ENCODE results near the gene MED26. TPM values are rescaled to one million over a fixed set of nuclear protein-coding genes. Genes with fewer than 3 reads are reported as not detected.

The MED26 gene
- total RNA-seq, 1 donor from 2014 or later: 7.3 TPM

DNA sequence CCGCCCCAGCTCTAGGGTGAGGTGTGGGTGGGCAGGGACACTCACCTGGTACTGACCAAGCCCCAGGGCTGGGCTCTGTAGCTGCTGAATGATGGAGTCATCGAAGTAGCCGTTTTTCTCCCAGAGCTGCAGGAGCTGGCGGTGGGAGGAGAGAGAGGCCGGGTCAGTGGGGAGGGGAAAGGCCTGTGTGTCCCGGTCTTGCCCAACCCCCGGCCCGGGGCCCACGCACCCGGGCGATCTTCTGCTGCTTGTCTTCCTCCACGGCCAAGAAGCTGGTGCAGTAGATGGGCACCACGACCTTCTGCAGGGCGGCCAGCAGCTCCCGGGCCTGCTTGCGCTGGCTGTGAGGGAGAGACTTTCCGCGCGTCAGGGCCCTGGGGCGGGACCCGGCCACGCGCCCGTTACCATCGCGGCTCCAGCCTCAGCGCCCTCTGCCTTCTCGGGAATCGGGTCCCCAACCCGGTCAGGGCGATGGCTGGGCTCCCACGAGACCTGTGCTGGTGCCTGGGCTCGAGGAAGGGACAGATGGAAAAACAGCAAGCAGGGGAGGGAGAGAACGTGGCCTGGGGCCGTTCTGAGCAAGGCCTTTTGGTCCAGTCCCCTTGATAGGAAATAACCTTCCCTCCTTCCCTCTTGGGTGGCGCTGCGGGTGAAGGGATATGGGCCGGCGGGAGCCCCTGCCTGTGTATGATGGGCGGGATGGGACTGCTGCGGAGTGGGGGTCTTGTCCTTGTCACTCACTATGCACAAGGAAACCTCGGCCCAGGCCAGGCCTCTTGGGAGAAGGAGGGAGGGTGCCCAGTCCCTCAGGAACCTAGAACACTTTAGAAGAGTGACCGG lies 97.2 kb downstream of the MED26 start:
- H3K4me3 ChIP-seq (ENCODE audit: low read depth, low read length): no peak overlapping the region
- TF ChIP-seq, protein P1, sequence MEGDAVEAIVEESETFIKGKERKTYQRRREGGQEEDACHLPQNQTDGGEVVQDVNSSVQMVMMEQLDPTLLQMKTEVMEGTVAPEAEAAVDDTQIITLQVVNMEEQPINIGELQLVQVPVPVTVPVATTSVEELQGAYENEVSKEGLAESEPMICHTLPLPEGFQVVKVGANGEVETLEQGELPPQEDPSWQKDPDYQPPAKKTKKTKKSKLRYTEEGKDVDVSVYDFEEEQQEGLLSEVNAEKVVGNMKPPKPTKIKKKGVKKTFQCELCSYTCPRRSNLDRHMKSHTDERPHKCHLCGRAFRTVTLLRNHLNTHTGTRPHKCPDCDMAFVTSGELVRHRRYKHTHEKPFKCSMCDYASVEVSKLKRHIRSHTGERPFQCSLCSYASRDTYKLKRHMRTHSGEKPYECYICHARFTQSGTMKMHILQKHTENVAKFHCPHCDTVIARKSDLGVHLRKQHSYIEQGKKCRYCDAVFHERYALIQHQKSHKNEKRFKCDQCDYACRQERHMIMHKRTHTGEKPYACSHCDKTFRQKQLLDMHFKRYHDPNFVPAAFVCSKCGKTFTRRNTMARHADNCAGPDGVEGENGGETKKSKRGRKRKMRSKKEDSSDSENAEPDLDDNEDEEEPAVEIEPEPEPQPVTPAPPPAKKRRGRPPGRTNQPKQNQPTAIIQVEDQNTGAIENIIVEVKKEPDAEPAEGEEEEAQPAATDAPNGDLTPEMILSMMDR (conservative IDR thresholded peaks at IDR 0.05; ENCODE audit: low read depth, low read length): no peak
- no peak for DNase-seq (ENCODE audit: low read depth)

DNA sequence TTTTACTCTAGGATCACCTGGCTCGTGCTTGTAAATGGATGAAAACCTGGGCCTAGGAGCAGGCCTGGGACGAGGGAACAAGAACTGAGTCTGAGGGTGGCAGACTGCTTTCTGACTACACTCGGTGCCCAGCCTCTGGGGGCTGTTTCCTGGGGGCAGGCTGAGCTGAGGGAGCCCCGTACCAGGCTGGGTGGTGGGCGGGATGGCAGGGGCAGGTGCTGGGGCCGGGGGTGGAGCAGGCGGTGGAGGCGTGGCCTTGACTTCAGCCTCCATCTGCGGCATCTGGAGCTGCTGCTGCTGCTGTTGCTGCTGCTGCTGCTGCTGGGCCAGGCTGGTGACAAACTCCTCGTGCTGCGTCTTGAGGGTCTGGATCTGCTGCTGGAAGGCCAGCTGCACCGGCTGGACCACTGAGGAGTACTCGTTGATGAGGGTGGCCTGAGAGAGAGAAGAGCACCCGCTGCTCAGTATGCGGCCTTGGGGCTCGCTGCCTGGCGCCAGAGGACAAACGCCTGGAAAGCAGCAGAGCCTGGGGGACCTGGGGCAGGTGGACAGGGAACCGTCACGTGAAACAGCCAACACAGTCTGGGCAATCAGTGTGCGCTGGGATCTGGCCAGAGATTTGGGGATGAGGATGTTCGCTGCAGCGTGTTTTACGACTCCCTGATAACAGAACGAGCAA lies 98.4 kb downstream of the MED26 start:
- TF ChIP-seq, protein P1 (conservative IDR thresholded peaks at IDR 0.05; ENCODE audit: low read depth, low read length): no peak
- DNase-seq (ENCODE audit: low read depth): no peak
- H3K4me3 ChIP-seq (ENCODE audit: low read depth, low read length): no peak overlapping the region

DNA sequence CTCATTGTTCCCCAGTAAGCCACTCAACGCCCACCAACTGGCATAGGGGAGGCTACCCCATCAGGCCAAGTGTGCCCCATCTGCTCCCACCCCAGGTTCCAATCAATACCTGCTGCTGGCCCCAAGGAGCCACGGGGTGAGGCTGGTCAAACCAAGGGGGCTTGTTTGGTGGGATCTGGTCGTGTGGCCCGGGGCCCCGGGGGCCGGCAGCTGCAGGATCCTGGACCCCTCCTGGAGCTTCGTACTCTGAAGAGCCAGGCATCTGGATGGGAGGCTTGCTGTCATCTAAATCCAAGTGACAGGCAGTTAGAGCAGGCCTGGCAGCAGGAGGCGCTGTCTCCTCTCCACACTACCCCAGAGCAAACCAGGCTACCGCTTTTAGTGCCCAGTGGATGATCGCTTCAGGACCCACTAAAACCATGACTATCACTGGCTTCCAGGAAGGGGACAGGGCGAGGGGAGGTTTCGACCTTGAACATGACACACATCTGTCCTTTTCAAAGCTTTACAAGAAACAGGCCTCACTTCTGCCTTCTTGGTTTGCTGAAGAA lies 100.0 kb downstream of the MED26 start:
- DNase-seq (ENCODE audit: low read depth): no peak
- TF ChIP-seq, protein P1 (conservative IDR thresholded peaks at IDR 0.05; ENCODE audit: low read depth, low read length): peak; percentile 61
- H3K4me3 ChIP-seq (ENCODE audit: low read depth, low read length): no peak overlapping the region

DNA sequence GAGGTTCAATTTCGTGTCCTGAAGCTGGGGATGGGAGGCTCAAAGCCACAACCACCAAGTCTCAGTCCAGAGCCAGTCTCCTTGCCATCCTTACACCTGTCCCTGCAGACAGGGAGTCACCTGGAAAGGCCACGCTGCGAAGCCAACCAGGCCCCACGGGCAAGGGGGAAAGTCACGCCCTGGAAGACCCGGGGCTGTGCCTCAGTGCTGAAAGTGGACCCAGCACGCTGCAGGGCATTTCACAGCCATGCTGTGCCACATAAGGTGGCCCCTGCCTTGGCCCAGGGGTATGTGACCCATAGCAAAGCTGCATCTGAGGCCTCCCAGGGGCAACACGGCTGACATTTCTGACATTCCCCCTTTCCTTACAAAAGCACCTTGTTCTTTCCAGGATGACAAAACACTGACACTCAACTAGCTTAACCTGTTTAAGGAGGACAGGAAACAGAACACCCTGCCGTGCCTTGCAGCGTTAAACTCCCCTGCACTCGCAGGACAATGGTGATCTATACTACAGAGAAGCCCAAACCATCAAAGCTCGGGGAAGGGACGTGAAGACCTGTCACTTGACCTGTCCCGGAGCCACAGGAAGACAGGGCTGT lies 100.6 kb downstream of the MED26 start:
- H3K4me3 ChIP-seq (ENCODE audit: low read depth, low read length): no peak overlapping the region
- TF ChIP-seq, protein P1 (conservative IDR thresholded peaks at IDR 0.05; ENCODE audit: low read depth, low read length): no peak
- DNase-seq (ENCODE audit: low read depth): no peak

DNA sequence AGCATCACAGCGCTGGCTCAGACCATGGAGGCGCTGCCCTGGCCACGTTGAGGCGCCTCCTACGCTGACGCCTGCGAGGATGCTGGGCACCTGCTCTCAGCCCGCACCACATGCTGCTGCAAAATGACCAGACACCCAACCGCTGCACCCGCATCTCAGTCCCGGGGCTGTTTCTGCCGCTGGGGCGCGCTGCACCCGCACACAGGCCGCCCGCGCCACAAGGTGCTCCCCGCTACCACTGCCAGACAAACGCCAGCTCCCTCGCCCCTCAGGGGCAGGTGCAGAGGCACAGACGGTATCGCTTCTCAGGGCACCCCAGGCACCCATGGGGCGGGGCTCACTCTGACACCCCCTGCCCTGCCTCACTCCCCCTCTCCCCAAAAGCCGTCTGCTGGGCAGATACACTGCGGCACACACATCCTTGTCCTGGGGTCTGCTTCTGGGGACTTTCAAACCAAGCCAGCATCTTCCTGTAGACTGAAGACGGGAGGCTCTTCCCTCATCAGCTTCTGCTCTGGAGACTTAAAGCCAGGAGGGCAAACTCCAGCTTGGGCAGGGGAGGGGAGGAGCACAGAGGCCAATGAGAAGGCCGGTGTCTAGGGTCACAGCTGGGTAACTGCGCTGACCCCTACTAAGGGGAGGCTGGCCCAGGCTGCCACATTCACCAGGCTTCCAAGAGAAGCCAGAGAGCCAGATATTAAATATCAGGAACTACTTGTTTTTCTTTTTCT lies 102.1 kb downstream of the MED26 start:
- no peak overlapping the region for H3K4me3 ChIP-seq (ENCODE audit: low read depth, low read length)
- no peak for DNase-seq (ENCODE audit: low read depth)
- TF ChIP-seq, protein P1 (conservative IDR thresholded peaks at IDR 0.05; ENCODE audit: low read depth, low read length): no peak

DNA sequence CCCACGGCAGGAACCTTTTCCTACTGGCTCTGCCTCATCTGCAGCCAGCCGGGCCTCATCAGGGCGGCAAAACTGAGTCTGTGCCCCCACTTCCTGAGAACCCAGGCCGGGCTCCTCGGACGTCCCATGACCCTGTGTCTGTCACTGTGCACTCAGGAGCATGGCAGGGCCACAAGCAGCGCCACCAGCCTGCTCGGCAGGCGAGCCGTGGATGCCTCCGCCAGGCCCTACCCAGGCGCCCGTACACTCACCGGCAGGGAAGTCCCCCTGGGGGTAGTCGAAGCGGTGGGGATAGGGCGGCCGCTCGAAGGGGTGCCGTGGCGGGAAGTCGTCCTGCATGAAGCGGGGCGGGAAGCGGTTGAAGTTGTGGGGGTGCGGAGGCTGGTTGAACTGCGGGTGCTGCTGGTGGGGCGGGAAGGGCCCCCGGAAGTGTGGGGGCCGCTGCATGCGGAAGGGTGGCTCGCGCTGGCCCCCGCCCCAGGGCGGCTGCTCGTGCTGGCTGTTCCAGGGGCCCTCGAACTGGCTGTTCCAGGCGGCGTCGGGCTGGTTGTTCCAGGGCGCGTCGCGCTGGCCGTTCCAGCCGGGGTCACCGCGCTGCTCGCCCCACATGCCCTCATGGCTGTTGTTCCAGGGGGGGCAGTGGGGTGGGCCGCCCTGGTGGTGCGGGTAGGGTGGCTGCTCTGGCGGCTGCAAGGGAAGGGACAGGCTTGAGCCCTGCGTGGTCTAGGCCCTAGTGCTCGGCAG lies 102.8 kb downstream of the MED26 start:
- no peak for DNase-seq (ENCODE audit: low read depth)
- H3K4me3 ChIP-seq (ENCODE audit: low read depth, low read length): no peak overlapping the region
- TF ChIP-seq, protein P1 (conservative IDR thresholded peaks at IDR 0.05; ENCODE audit: low read depth, low read length): no peak
